NCI-H446 treated with DMSO at 0.1 percent for 48 hours (cell line): ENCODE results near the gene IGLON5.

Source experiments
- DNase-seq: peaks from one replicate; lab custom pipeline; 2025; lab: John Stamatoyannopoulos, UW

IGLON5 gene

DNA sequence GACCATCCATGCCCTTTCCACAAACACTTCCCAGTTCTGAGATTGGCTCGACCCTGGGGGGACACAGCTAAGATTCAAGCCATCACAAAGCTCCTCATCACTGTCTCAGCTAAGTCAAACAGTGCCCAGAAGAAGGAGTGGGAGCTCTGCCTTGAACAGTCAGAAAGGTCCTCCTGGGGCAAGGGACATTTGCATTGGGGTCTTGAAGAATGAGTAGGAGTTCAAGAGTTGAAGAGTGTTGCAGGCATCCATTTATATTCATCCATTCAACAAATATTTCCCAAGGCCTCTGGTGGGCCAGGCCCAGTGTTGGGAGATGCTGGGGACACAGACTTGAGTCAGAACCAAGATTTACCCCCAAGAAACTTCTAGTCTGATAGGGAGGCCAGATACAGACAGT, 6.5 kb downstream of the IGLON5 start:
- no peak for DNase-seq

DNA sequence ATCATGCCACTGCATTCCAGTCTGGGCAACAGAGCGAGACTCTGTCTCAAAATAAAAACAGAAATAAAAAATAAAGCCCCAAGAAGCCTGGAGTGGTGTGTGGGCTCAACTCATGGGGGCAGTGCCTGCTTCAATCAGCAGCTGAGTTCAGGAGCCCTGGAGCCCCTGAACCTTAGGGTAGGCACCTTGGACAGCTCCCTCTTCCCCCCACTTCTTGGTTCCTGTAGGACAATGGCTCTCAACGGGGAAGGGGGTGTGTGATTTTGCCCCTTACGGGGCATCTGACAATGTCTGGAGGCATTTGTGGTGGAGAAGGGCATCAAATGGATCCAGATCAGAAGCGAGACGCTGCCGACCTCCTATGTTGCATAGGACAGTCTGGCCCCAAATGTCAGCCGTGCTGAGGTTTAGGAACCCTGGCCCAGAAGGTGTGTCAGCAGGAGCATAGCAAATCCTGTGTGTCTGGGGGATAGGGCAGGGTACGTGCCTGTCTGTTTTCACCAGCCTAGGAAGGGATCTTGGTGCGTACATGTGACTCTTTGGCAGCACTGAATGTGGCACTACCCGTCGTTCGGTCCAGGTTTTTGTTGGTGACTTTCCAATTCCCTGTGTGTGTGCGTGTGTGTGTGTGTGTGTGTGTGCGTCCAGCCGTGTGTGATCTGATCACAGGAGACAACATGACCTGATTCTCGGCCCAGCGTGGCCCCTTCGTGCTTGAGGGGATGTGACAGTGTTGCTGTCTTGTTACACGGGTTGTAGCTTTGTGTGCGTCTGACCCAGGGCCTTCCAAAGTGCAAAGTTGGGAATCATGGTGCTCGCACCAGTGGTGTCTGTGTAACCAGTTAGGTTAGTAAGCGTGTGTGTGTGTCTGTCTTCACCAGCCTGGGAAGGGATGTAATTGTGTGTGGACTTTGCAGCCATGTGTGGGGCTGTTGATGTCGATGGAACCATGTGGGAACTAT, 7.5 kb downstream of the IGLON5 start:
- DNase-seq = no peak

DNA sequence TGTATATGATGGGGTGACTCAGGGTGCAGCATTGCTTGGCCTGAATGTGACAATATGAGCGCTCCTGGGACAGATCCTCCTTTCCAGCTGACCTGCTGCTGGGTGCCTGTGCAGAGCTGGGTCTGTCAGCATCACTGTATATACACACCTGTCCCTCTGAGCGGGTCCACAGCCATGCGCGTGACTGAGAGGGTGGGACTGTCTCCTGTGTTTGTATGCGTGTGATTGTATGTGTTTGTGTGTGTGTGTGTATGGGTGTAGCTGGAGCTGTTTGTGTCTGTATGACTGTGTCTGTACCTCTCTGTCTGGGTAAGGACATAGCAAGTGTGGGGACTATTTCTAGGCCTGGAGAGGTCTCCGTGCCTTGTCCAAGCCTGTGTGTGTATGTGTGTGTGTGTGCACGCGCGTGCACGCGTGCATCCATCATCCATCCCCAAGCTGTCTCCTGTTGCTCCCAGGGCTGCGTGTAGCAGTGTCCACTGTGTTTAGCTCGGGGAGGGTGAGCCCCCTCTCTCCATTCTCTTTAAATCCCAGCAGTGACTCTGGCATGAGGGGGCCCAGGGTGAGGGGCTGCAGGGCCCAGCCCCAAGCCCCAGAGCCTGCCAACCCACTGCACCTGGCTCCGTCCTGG, 8.3 kb downstream of the IGLON5 start:
- no peak for DNase-seq

DNA sequence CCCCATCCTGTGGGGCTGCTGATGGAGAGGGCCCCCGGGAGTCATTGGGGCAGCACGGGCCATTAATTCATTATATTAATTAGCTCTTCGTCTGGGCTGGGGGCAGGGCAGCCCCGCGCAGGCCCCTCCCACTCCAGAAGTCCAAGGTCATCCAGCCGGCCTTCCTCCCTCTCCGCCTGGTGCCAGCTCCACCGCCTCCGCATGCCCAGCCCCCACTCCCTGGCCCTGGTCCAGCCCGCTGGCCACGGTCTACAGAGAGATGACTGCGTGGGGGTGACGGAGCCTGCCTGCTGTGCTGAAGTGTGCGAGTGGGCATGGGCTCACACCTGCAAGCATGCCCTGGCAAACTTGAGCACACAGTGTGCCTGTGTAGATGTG, 8.8 kb downstream of the IGLON5 start:
- DNase-seq = no peak

DNA sequence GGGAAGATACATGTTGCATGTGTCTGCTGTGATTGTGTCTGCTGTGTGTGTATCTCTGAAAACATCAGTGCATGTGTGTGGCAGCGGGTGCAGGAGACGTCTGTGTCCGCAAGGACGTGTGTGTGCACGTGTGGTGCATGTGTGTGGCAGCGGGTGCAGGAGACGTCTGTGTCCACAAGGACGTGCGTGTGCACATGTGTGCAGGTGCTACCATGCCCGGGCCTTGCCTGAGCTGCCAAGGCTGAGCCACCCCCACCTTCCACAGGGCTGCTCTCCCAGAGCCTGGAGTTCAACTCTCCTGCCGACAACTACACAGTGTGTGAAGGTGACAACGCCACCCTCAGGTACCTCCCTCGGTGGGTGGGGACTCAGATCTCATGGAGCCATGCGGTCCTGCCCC, 10.4 kb downstream of the IGLON5 start:
- no peak for DNase-seq

DNA sequence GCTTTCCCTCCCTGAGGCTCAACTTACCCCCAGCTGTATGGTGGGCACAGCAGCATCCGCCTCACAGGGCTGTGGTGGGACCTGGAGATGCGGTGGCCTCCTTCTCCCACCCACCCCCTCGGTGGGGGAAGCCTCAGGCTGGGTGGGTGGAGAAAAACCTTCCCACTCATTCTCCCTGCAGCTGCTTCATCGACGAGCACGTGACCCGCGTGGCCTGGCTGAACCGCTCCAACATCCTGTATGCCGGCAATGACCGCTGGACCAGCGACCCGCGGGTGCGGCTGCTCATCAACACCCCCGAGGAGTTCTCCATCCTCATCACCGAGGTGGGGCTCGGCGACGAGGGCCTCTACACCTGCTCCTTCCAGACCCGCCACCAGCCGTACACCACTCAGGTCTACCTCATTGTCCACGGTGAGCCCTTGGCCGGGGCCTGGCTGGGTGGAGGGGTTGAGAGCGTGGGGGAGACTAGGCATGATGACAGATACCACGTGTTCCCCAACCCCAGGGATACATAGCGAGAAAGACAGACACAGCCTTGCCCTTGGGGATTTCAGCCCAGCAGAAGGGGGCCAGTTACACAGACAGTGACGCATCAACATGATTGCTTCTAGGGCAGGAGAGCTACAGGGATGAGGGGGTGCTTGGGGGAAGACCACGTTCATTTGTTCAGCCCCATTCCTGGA, 12.2 kb downstream of the IGLON5 start:
- no peak for DNase-seq

DNA sequence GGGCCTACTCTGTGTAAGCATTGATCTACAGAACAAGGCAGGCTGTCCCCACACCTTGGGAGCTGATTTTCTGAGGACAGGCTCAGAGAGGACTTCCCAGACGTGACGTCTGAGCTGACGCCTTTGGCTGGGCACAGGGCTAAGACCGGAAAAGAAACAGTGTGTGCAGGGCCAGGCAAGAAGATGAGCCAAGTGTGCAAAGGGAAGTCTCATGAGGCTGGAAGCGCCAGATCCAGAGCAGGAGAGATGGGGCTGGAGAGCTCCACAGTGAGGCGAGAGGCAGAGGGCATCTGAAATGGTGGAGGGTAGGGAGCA, 12.7 kb downstream of the IGLON5 start:
- DNase-seq = no peak

DNA sequence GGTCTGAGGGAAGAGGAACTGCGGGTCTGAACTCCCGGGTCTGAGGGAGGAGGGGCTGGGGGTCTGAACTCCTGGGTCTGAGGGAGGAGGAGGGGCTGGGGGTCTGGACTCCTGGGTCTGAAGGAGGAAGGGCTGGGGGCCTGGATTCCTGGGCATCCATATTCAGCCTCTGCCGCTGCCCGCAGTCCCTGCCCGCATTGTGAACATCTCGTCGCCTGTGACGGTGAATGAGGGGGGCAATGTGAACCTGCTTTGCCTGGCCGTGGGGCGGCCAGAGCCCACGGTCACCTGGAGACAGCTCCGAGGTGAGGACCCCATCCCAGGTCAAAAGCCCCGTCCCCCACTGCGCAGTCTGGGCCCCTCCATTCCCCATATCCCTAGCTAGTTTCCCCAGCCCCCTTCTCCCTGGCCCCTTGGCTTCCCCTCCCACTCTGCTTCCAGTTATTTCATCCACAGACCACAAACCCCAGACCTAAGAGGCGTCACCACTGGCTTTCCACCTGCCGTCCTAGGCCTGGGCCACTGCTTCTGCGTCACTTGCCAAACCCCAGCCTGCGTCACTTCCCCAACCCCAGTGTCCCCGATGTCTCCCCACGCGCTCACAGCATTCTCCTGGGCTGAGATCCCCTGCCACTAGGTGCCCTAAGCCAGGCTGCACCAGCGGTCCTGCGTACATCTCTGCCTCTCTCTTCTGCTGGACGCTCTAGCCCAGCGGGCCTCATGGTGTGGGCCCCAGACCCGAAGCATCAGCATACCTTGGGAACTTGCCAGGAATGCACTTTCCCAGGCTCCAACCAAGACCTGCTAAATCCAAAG, 13.9 kb downstream of the IGLON5 start:
- no peak for DNase-seq

DNA sequence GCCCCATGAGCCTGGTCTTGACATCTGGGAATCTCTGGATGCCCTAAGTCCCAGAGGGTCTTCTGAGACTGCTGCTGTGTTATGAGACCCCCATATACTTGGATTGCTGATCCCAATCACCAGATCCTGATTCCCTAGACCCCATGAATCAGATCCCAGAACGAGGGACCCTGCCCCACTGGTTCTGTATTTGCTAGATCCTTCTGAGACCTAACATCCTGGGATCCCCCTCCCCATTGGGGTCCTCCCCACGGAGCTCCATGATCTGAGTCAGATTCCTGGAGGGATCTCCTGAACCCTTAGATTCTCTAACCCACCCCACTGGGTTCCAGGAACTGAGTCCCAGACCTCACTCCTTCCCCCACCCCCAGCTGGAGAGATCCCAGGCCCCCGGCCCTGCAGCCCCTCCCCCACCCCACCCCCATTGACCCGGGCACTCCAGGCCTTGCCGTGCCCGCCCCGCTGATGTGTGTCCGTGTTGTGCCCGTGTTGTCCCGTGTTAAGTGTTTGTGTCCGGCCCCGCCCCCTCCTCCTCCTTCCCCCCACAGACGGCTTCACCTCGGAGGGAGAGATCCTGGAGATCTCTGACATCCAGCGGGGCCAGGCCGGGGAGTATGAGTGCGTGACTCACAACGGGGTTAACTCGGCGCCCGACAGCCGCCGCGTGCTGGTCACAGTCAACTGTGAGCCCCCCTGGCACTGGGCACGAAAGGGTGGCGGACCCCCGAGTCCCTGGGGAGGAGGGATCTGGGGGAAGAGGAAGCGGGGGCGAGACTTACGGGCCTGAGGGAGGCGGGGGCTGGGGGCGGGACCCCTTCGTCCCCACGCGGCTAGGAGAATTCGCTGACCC, 15.0 kb downstream of the IGLON5 start:
- DNase-seq = no peak

DNA sequence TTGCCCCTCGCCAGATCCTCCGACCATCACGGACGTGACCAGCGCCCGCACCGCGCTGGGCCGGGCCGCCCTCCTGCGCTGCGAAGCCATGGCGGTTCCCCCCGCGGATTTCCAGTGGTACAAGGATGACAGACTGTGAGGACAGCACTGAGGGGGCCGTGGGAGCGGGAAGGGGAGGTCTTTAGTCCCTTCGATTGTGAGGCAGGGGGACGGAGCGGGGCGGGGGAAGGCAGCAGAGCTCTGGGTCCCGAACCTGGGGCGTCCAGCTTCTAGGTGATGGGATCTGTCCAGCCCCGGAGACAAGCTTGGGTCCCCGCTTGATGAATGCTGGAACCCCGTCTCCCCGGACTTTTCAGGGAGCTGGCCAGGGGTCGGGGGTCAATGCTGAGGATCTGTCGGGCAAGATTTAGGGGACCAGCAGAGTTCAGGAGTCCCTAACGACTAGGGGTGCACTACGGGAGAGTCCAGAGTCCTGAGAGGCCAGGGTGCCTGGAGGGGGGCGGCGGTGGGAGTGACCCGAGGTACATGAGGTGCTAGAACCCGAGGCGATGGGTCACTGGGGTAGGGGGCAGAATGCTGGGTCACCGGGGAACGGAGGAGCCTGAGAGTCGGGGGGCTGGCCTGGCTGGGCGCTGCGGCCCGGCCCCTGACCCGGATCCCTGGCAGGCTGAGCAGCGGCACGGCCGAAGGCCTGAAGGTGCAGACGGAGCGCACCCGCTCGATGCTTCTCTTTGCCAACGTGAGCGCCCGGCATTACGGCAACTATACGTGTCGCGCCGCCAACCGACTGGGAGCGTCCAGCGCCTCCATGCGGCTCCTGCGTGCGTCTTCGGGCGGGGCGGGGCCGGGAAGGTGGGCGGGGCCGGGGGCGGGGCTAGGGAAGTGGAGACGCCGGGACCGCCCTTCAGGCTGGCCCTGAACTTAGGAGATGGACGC, 15.9 kb downstream of the IGLON5 start:
- no peak for DNase-seq

DNA sequence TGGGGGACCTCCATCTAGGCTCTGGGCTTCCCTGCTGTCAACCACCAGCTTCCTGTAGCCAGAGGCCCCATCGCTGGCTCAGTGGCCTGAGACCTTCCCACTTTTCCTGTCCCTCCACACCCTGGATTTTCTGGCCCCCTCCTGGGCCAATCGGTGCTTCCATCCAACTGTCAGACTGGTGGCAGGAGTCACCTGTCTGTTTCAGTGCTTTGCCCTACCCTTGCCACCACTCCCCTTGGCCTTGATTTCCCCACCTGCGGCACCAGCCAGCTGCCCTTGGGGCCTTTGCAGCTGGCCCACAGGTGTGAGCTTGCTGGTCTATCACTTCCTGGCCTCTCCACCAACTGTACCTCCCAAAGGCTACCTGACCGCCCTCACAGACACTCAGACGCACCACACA, 18.0 kb downstream of the IGLON5 start:
- no peak for DNase-seq

DNA sequence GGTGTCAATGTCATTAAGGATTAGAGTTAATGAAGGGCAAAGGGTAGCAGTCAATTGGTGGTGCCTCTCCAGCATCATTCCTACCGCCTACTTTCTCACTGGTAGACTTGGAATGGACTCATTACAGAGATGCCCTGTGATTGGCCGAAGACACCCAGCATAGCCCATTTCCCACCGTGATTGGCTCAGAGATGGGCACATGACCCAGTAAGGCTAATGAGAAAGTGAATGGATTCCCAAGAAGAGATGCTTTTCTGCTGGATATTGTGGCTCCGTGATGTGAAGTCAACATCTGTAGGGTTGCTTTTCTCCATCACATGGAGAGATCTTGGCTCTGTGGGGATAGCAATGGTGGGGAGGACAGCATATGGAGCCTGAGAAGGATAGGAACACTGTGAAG, 18.9 kb downstream of the IGLON5 start:
- no peak for DNase-seq

DNA sequence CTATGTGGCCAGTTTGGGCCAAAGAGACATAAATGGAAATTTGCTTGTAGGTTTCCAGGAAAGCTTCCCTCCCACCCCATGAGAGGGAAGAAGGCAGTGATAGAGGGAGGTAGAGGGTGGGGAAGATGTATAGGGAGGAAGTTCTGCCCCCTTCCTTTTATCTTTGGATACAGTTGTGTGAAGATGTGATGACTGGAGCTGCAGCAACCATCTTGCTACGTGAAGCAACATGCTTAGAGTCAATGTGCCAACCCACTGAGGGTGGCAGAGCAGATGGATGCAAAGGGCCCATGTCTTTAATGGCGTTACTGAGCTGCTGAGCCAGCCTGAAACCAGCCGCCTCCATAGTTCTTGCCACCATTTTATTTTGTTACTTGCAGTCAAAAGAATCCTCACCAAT, 19.7 kb downstream of the IGLON5 start:
- DNase-seq = no peak

DNA sequence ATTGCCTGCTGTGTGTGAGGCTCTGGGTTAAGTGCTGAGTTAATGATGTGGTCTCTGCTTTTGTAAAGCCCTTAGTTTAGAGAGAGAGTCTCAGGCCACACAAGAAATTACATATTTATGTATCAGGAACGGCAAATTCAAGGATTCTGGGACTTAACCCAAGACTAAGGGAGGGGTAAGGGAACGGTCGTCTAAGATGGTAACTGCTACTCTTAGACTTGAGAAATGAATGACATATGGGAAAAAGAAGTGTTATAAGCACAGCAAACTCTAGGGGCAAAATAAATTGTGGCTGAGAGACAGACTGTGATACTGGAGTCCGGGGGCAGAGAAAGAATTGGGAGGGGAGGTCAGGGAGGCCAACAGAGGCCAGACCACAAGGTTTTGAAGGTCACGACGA, 20.3 kb downstream of the IGLON5 start:
- DNase-seq = no peak

DNA sequence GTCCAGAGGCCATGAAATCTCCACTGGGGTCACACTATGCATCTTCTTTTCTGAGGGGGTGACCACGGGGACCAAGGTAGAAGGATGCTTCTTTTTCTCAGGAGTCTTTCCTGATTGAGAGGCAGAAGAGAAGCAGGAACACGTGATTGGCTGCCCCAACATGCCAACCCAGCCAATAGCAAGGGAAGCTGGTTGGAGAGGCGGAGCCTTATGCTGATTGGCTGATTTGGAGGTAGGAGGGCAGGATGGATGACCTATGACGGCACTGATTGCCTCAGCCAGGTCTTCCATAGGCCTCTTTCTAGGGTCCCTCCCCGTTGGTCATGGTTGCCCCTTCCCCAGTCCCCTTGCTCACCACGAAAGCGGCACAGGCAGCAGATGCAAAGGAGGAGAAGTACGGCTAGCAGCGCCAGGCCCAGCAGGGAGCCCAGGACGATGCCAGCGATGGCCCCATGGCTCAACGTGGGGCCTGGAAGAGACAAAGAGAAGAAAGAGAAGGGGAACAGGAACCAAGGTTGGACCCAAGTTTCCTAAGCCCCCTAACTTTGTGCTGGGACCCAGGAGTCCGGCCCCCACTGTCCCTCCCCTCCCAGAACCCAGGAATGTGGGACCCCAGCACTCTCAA, 22.5 kb downstream of the IGLON5 start:
- DNase-seq = peak; percentile 72

DNA sequence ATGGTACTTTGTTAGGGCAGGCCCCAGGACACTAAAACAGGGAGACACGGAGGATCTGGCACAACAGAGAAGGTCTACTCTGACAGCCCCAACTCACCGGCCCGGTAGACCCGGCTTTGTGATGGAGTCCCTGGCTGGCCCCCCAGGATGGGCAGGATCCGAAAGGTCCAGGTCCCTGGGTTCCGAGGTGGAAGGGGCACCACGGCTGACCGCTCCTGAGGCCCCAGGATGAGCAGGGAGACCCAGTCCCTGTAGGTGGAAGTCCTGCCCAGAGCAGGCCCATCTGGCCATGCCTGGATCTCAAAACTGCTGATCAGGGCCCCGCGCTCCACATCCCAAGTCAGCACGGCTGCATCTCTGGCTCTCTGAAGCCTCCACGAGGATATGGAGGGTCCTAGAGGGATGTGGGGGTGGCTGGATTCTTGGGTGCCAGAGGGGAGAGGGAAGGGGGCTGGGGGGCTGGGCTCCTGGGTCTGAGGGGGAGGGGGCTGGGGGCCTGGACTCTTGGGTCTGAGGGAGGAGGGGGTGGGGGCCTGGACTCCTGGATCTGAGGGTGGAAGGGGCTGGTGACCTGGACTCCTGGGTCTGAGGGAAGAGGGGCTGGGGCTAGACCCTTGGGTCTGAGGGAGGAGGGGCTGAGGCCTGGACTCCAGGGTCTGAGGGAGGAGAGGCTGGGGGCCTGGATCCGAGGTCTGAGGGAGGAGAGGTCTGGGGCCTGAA, 25.9 kb downstream of the IGLON5 start:
- DNase-seq = no peak

DNA sequence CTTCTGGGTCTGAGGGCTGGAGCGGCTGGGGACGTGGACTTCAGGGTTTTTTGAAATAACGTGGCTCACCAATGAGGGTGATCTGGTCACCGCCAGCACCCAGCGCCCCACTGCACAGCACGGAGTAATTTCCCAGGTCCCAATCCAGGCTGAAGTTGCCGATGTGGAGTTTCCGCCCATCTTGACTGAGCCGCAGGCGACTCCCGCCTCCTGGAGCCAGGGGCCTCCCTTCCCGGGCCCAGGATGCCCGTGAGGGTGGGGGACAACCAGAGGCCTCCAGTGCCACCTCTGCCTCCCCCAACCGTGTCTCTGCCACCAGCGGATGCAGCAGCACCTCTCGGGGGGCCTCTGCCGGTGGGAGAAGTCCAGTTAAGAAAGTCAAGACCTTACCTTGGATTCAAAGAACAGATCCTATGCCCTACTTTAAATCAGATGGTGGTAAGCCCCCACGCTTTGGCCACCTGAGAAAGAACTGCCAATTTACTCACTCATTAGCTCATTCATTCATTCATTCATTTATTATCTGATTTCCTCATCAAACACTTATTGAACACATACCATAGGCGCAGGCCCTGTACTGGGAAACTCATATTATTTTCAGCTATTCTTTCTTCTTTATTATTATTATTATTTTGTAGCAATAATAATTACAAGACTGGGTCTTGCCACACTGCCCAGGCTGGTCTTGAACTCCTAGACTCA, 26.6 kb downstream of the IGLON5 start:
- no peak for DNase-seq

DNA sequence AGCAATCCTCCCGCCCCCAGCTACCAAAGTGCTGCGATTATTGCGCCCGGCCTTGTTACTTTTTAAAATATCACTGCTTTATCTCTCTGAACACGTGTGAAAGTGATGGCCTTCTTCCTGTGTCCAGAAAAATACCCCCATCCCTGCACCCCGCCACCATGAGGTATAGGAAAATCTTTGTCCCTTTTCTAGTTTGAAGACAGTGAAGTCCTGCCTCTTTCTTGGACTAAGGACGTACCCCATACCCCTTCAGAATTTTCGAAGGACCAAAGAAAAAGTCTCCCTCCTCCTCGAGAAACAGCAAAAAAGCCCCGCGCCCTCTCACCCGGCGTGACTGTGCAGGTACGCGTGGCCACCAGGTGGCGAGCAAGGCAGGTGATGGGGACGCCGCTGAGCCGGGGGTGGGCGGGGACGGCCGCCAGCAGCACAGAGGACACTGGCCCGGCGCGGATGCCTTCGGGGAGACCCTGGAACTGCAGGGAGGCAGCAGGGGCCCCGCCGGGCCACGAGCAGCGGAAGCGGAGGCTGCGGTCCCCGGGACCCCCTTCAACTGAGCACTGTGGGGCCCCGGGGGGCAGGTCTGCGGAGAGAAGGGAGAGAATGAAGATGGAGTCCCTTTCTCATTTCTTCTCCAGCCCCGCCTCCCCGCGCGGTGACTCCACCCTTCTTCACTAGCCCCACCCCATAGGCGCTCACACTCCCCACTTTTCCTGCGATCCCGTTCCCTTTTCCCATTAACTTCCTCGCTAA, 27.3 kb downstream of the IGLON5 start:
- peak; percentile 18 for DNase-seq
